GM12891 (cell line): ENCODE data around the gene FAM210A.

Experiments used
- DNase-seq: peaks from one replicate; pipeline ENCODE4 v3.0.0; 2011; ENCODE audit warnings: low spot score; ENCODE audit not compliant: insufficient read length
- FAIRE-seq: peaks from 2 replicates; lab custom pipeline; 2011; peaks lifted over from hg19 to GRCh38; lab: Jason Lieb, UNC
- PAX5 ChIP-seq: IDR thresholded peaks from 2 replicates; pipeline ENCODE4 v1.6.1; 2011; ENCODE audit warnings: low read length, moderate library complexity, mild to moderate bottlenecking; ENCODE audit not compliant: insufficient read depth, severe bottlenecking
- POLR2A ChIP-seq: IDR thresholded peaks from 2 replicates; pipeline ENCODE4 v1.6.1; 2011; ENCODE audit warnings: low read depth, low read length, control low read depth
- POLR2AphosphoS5 ChIP-seq: IDR thresholded peaks from 2 replicates; pipeline ENCODE4 v1.6.1; 2011; ENCODE audit warnings: low read depth, low read length, control low read depth
- POU2F2 ChIP-seq: IDR thresholded peaks from 2 replicates; pipeline ENCODE4 v1.6.1; 2011; ENCODE audit warnings: low read depth, mild to moderate bottlenecking, control low read depth, low read length, moderate library complexity
- SPI1 ChIP-seq: IDR thresholded peaks from 2 replicates; pipeline ENCODE4 v1.6.1; 2011; ENCODE audit warnings: low read depth, low read length, control low read depth
- TAF1 ChIP-seq: IDR thresholded peaks from 2 replicates; pipeline ENCODE4 v1.6.1; 2011; ENCODE audit warnings: low read depth, low read length, control low read depth

FAM210A gene

DNA sequence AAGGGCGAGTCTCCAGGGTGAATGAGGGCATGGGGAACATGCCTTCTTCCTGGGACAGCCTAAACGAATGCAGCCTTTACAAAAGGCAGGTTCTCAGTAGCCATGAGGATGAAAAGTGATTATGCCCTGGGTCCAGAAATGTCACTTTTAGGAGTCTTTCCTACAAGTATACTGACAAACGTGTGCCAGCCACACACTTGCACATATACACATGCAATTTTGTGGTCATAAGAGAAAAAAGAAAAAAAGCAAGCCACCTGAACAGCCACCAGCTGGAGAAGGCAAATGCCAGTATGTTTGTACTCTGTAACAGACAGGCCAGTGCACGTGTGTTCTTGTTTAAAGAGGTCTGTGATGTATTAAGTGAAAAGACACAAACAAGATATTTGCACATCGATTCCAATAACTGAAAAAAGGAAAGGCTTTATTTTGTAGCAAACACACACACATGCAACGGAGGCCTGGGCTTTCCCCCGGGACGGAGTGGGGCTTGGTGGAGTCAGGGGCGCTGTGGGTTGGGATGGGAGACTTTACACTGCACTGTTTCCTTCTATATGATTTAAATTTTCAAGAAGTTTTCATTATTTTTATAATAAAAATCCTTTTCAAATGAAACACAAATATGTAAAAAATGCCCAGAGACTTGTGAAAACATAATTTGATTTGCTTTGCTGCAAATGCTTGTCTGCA lies 108.4 kb downstream of the FAM210A start:
- FAIRE-seq = peak; percentile 47
- DNase-seq = no peak
- TF ChIP-seq POLR2A = peak; percentile 57; the same call in 1 of the 2 replicates
- TF ChIP-seq POU2F2 = no peak
- no peak for TF ChIP-seq SPI1
- no peak for TF ChIP-seq TAF1
- peak; percentile 26; the same call in 1 of the 2 replicates for TF ChIP-seq POLR2AphosphoS5
- no peak for TF ChIP-seq PAX5

- DNase-seq (no peak), FAIRE-seq (peak; percentile 83)
- TF ChIP-seq TAF1 = no peak
- TF ChIP-seq PAX5 = no peak
- no peak for TF ChIP-seq SPI1
- TF ChIP-seq POLR2A = peak; percentile 34
- TF ChIP-seq POLR2AphosphoS5 = peak; percentile 45; the same call in 1 of the 2 replicates
- peak; percentile 21; the same call in 1 of the 2 replicates for TF ChIP-seq POU2F2
Observed at GRCh38 chr18:13616525-13617035, 109.8 kb downstream of the FAM210A start.

DNA sequence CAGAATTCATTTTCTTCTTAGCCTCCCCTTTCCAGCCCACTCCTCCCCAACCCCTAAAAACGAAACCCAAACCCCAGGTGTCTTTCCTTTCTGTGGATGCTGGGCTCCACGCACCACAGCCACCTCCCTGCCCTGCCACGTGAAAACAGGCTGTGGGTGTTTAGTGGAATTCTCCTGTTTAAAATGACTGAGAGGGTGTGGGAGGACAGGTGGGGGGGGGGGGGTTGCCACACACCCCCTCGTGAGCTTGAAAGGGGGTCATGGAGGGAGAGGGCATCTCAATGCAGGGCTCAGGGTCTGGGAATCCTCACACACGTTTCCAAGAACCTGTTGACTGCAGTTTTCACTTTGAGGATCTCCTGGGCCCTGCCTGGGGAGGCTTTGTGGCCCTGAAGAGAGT lies 110.3 kb downstream of the FAM210A start:
- TF ChIP-seq POU2F2 (no peak), TAF1 (no peak), SPI1 (no peak), PAX5 (no peak), POLR2A (no peak), POLR2AphosphoS5 (0 out of 2 replicates have a peak, but pooled peaks have one; percentile 14)

DNA sequence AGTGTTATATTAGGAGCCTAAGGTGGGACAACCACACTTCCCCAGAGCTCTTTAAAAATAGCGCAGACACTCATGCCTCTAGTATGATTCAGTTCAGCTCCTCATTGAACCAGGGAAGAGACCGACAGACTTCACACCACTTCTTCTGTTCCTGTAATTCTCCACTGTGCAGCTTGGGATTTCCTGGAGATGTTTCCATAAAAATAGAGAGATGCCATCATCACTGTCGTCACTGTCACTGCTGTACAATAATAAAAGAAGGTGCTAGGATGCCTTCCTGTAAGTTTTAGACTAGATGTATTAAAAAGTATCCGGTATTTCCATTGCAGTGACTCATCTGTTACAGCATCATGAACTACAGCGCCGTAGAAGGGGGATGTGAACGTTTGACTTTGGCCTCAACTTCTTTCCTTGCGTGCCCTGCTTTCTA lies 110.9 kb downstream of the FAM210A start:
- TF ChIP-seq POLR2A (no peak), POLR2AphosphoS5 (no peak), TAF1 (no peak), POU2F2 (no peak), PAX5 (no peak), SPI1 (no peak)
- FAIRE-seq (peak; percentile 52), DNase-seq (no peak)

More for the DNA sequence above, 110.3 kb downstream of the FAM210A start:
- FAIRE-seq (peak; percentile 26), DNase-seq (no peak)

GRCh38 chr18:13614641-13615288 lies 111.6 kb downstream of the FAM210A start:
- DNase-seq (no peak), FAIRE-seq (peak; percentile 92)

GRCh38 chr18:13613591-13614501 lies 112.5 kb downstream of the FAM210A start:
- TF ChIP-seq SPI1 (peak; percentile 91), TAF1 (peak; percentile 41; the same call in 1 of the 2 replicates), POLR2AphosphoS5 (no peak; the same call in none of the 2 replicates), PAX5 (no peak), POLR2A (peak; percentile 62), POU2F2 (peak; percentile 84)
- FAIRE-seq = peak; percentile 92
- no peak for DNase-seq

More at GRCh38 chr18:13614641-13615288, 111.6 kb downstream of the FAM210A start:
- TF ChIP-seq PAX5 (no peak), POLR2A (peak; percentile 87; the same call in 1 of the 2 replicates), SPI1 (no peak), POU2F2 (no peak; the same call in 1 of the 2 replicates), TAF1 (peak; percentile 41), POLR2AphosphoS5 (peak; percentile 92)
